B cell (primary cell): Measurements from ENCODE around the gene ZNF385D. TPM values are rescaled to one million over a fixed set of nuclear protein-coding genes. Genes with fewer than 3 reads are reported as not detected.

Source experiments
- ATAC-seq: fragments of 200-7000 bp; cut with Tn5 transposase; one replicate; pipeline ENCODE4 v1.10.0; 2021; ENCODE audit warnings: low read depth, mild to moderate bottlenecking, moderate number of reproducible peaks, moderate library complexity
- CTCF ChIA-PET: fragments of 350-600 bp; sonication (Branson Sonifier 250); formaldehyde crosslinking; loops from one replicate; lab custom pipeline; 2021; ENCODE audit warnings: antibody characterized with exemption, inconsistent platforms; lab: Charles Lee
- POLR2A ChIA-PET: fragments of 350-600 bp; sonication (Branson Sonifier 250); formaldehyde crosslinking; loops from one replicate; lab custom pipeline; 2021; ENCODE audit warnings: antibody characterized with exemption; lab: Charles Lee
- DNase-seq: peaks from one replicate; pipeline ENCODE4 v3.0.0; 2013
- H2AFZ ChIP-seq: 2 replicates; pipeline ENCODE4 v1.6.1; 2012; ENCODE audit warnings: mild to moderate bottlenecking, low read depth, low read length; ENCODE audit not compliant: insufficient read depth, poor library complexity, severe bottlenecking
- H3K27ac ChIP-seq, 2 donors: 1 replicate in 1 of 2; 2 replicates in 1 of 2; pipeline ENCODE4 v1.5.1; 2012 to 2013; ENCODE audit warnings: low read length in 2 of 2, mild to moderate bottlenecking in 2 of 2, moderate library complexity in 1 of 2
- H3K27me3 ChIP-seq, 4 experiments: fragments of 200-600 bp in 1 of 4; sonication (generic) in 1 of 4; replicated peaks in 1 of 4; 1 replicate in 2 of 4; 2 replicates in 2 of 4; pipeline versions ENCODE4 v1.6.1 to v1.7.0; 2013 to 2016; ENCODE audit warnings: low read length in 3 of 4, mild to moderate bottlenecking in 2 of 4, mixed read lengths in 1 of 4, moderate library complexity in 1 of 4; ENCODE audit not compliant: insufficient read depth in 4 of 4, control insufficient read depth in 3 of 4; ENCODE audit errors: control extremely low read depth in 1 of 4
- H3K36me3 ChIP-seq, 2 experiments: replicated peaks in 1 of 2; 1 replicate in 1 of 2; 2 replicates in 1 of 2; pipeline versions ENCODE4 v1.6.1 to v1.7.1; 2013; ENCODE audit warnings: low read length in 1 of 2; ENCODE audit not compliant: insufficient read depth in 2 of 2, control insufficient read depth in 1 of 2; ENCODE audit errors: control extremely low read depth in 1 of 2, extremely low read depth in 1 of 2
- H3K4me1 ChIP-seq, 2 donors: fragments of 200-600 bp in 1 of 2; sonication (generic) in 1 of 2; 1 replicate in 1 of 2; 2 replicates in 1 of 2; pipeline versions ENCODE4 v1.5.1 to v1.6.1; 2013 to 2017; ENCODE audit warnings: low read length in 2 of 2; ENCODE audit not compliant: control insufficient read depth in 2 of 2, insufficient read depth in 2 of 2
- H3K4me2 ChIP-seq: replicated peaks from 2 replicates; pipeline ENCODE3; 2012; ENCODE audit warnings: mild to moderate bottlenecking, low read depth, low read length; ENCODE audit not compliant: poor library complexity, severe bottlenecking
- H3K4me3 ChIP-seq, 5 experiments: fragments of 200-600 bp in 1 of 5; sonication (generic) in 1 of 5; 1 replicate in 3 of 5; 2 replicates in 2 of 5; pipeline versions ENCODE4 v1.5.1 to v1.7.0; 2011 to 2016; ENCODE audit warnings: low read length in 4 of 5, mild to moderate bottlenecking in 4 of 5, low read depth in 2 of 5, control low read depth in 1 of 5, moderate library complexity in 1 of 5; ENCODE audit not compliant: insufficient read depth in 1 of 5; ENCODE audit errors: control extremely low read depth in 1 of 5, extremely low read depth in 1 of 5
- H3K79me2 ChIP-seq: fragments of 200-600 bp; sonication (generic); one replicate; pipeline ENCODE4 v1.6.0; 2016; ENCODE audit warnings: low read length; ENCODE audit not compliant: control insufficient read depth, insufficient read depth
- H3K9ac ChIP-seq: fragments of 200-600 bp; sonication (generic); 2 replicates; pipeline ENCODE4 v1.6.1; 2017; ENCODE audit warnings: mild to moderate bottlenecking, low read length, moderate library complexity
- H3K9me3 ChIP-seq, 3 donors: one replicate each; pipeline versions ENCODE4 v1.6.1 to v1.7.1; 2013; ENCODE audit warnings: low read length in 2 of 3; ENCODE audit not compliant: control insufficient read depth in 2 of 3, insufficient read depth in 1 of 3; ENCODE audit errors: control extremely low read depth in 1 of 3
- H4K20me1 ChIP-seq: 2 replicates; pipeline ENCODE4 v1.6.0; 2012; ENCODE audit warnings: mild to moderate bottlenecking, low read length; ENCODE audit not compliant: insufficient read depth, control insufficient read depth, poor library complexity, severe bottlenecking
- H3K27ac Mint-ChIP-seq: one replicate; pipeline ENCODE4 v1.8.0; 2021; ENCODE audit warnings: mixed read lengths
- H3K27me3 Mint-ChIP-seq: one replicate; pipeline ENCODE4 v1.8.0; 2021; ENCODE audit warnings: mixed read lengths
- H3K4me1 Mint-ChIP-seq: one replicate; pipeline ENCODE4 v1.8.0; 2021; ENCODE audit warnings: mixed read lengths
- H3K4me3 Mint-ChIP-seq: one replicate; pipeline ENCODE4 v1.8.0; 2021; ENCODE audit warnings: mixed read lengths
- H3K9me3 Mint-ChIP-seq: one replicate; pipeline ENCODE4 v1.8.0; 2022; ENCODE audit warnings: mixed read lengths; ENCODE audit not compliant: insufficient read depth
- CTCF ChIP-seq: fragments of 200-600 bp; IDR thresholded peaks from one replicate; pipeline ENCODE4 v1.8.0; 2022; ENCODE audit warnings: antibody characterized with exemption, mild to moderate bottlenecking
- EZH2 ChIP-seq: IDR thresholded peaks from 2 replicates; pipeline ENCODE4 v1.6.1; 2012; ENCODE audit warnings: borderline replicate concordance, low read depth, mild to moderate bottlenecking, moderate library complexity, low read length; ENCODE audit not compliant: insufficient read depth, poor library complexity, severe bottlenecking
- WGBS: methylation state at CpG from one replicate; pipeline ENCODE4 v1.1.5; 2013; ENCODE audit warnings: missing lambda C conversion rate; ENCODE audit not compliant: insufficient coverage; 5-methylcytosine and 5-hydroxymethylcytosine counted together
- intact Hi-C: fragments of 100-400 bp; cut with micrococcal nuclease; formaldehyde crosslinking; loops from one replicate; pipeline ENCODE4 v1.10.0; 2022
- polyA plus RNA-seq: library from polyadenylated mRNA; depleted of rRNA; stranded (reverse); fragments of >200 nt; gene quantifications from 2 replicates; pipeline ENCODE4 v1.2.3, GENCODE V29; 2012
- total RNA-seq, 2 donors: library from RNA; stranded (reverse); fragments of 120-200 nt in 1 of 2; gene quantifications; 1 replicate in 1 of 2; 2 replicates in 1 of 2; pipeline versions ENCODE4 v1.2.3 to v1.2.4, GENCODE V29; 2013 to 2022

Gene ZNF385D
- total and polyA plus RNA-seq, 2 donors (not counting 1 experiment from before 2014, with no cell fraction given) = not detected

DNA sequence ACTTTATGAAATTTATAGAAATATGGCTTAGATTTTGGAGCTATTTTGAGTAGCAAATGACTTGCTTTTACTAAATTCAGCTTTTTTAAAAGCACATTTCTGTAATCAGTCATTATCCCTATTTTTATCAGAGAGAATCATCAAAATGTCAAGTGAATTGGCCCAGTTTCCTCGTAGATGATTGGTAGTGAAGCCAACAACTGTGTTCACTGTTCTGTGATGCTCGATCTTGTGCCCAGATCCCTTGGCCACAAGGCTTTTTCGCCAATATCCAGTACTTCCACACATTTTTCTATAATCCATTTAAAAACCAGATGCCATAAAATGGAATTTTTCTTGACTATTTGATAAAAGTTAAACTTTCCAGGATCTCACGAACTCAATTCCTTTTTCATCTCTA lies 336.5 kb downstream of the ZNF385D start:
- no peak overlapping the region for H3K4me3 ChIP-seq
- H3K79me2 ChIP-seq = no peaks in the 10 kb centered on the region
- no peak overlapping the region for H3K4me3 Mint-ChIP-seq
- no peaks in the 10 kb centered on the region for H3K4me1 ChIP-seq
- no peak overlapping the region for H3K27ac ChIP-seq
- H4K20me1 ChIP-seq = no peaks in the 10 kb centered on the region
- H3K9ac ChIP-seq = no peak overlapping the region
- no peaks in the 10 kb centered on the region for H3K36me3 ChIP-seq
- TF ChIP-seq CTCF (no peak), EZH2 (no peak)
- ATAC-seq (no peak), DNase-seq (no peak)
- H3K27ac Mint-ChIP-seq = no peak overlapping the region
- H3K4me1 Mint-ChIP-seq = no peaks in the 10 kb centered on the region
- H3K27me3 ChIP-seq = no peaks in the 10 kb centered on the region
- POLR2A ChIA-PET = no interaction called here
- no peaks in the 10 kb centered on the region for H3K9me3 ChIP-seq
- CTCF ChIA-PET = no interaction called here
- no peaks in the 10 kb centered on the region for H3K9me3 Mint-ChIP-seq
- no peak overlapping the region for H3K4me2 ChIP-seq
- H2AFZ ChIP-seq = no peak overlapping the region
- H3K27me3 Mint-ChIP-seq = no peaks in the 10 kb centered on the region
- intact Hi-C loops = no loop called here
- 80% methylated on average over 1 of the region's 4 CpGs for WGBS

DNA sequence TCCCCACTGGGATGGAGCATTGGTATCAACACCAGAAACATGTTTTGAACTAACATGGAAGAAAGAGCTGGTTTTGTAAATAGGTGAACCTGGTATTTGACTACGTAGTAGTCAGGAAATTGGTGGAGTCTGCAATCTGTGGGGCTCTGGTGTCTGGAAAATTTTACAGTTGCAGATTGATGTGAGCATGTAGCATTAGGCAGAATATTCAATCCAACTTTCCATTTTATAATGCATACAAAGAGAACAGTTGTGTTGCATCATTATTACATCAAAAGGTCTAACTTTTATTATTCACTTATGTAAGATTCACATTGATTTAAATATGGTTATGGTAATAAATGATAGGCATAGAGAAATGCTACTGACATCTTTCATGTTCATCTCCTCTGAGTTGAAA lies 340.0 kb downstream of the ZNF385D start:
- no peak overlapping the region for H2AFZ ChIP-seq
- H3K4me3 ChIP-seq = no peak overlapping the region
- CTCF ChIA-PET = no interaction called here
- no peak overlapping the region for H3K27ac ChIP-seq
- H3K9ac ChIP-seq = no peak overlapping the region
- H3K36me3 ChIP-seq = no peaks in the 10 kb centered on the region
- POLR2A ChIA-PET = no interaction called here
- H3K27me3 ChIP-seq = no peaks in the 10 kb centered on the region
- ATAC-seq (no peak), DNase-seq (no peak)
- TF ChIP-seq CTCF (no peak), EZH2 (no peak)
- no peak overlapping the region for H3K27ac Mint-ChIP-seq
- H4K20me1 ChIP-seq = no peaks in the 10 kb centered on the region
- intact Hi-C loops = no loop called here
- H3K4me2 ChIP-seq = no peak overlapping the region
- no peaks in the 10 kb centered on the region for H3K4me1 ChIP-seq
- H3K4me1 Mint-ChIP-seq = no peaks in the 10 kb centered on the region
- H3K4me3 Mint-ChIP-seq = no peak overlapping the region
- H3K9me3 ChIP-seq = peaks cover 0 to 5% (median 0%) of the 10 kb centered on the region in 3 donors
- no CpG with 5 or more reads among the region's 1 CpG for WGBS
- peaks cover 3% of the 10 kb centered on the region for H3K9me3 Mint-ChIP-seq
- H3K79me2 ChIP-seq = no peaks in the 10 kb centered on the region
- H3K27me3 Mint-ChIP-seq = no peaks in the 10 kb centered on the region
